Suprapubic skin (tissue), 4 donors: Measurements from ENCODE around the gene PRIMPOL. TPM values are rescaled to one million over a fixed set of nuclear protein-coding genes. Genes with fewer than 3 reads are reported as not detected.

Experiments used
- DNase-seq, 2 donors: peaks; one replicate each; pipeline ENCODE4 v3.0.0-alpha.2; 2019; ENCODE audit warnings: low spot score in 2 of 2
- H3K27ac ChIP-seq: fragments of 200-600 bp; sonication (generic); one replicate; pipeline ENCODE4 v1.5.1; 2019
- H3K27me3 ChIP-seq: fragments of 200-600 bp; sonication (generic); one replicate; pipeline ENCODE4 v1.5.1; 2019
- H3K36me3 ChIP-seq: fragments of 200-600 bp; sonication (generic); one replicate; pipeline ENCODE4 v1.5.1; 2019
- H3K4me1 ChIP-seq: fragments of 200-600 bp; sonication (generic); one replicate; pipeline ENCODE4 v1.5.1; 2019
- H3K4me3 ChIP-seq: fragments of 200-600 bp; sonication (generic); one replicate; pipeline ENCODE4 v1.5.1; 2019; ENCODE audit warnings: mild to moderate bottlenecking
- H3K9me3 ChIP-seq: fragments of 200-600 bp; sonication (generic); one replicate; pipeline ENCODE4 v1.5.1; 2019
- EP300 ChIP-seq: sonication (generic); formaldehyde crosslinking; IDR thresholded peaks from one replicate; pipeline ENCODE4 v1.6.1; 2017; ENCODE audit warnings: antibody characterized with exemption
- POLR2A ChIP-seq, 2 donors: fragments of 450-650 bp; IDR thresholded peaks; one replicate each; pipeline ENCODE4 v1.6.1; 2017; ENCODE audit warnings: antibody characterized with exemption in 2 of 2, mild to moderate bottlenecking in 2 of 2, moderate library complexity in 2 of 2
- POLR2AphosphoS5 ChIP-seq, 3 donors: sonication (generic); formaldehyde crosslinking; IDR thresholded peaks; one replicate each; pipeline ENCODE4 v1.6.1; 2017; ENCODE audit warnings: antibody characterized with exemption in 3 of 3
- WGBS: methylation state at CpG from one replicate; pipeline ENCODE4 v1.1.5; 2018; 5-methylcytosine and 5-hydroxymethylcytosine counted together
- total RNA-seq, 4 donors: library from RNA; depleted of rRNA; stranded (reverse); fragments of >200 nt; gene quantifications; one replicate each; pipeline ENCODE4 v1.1.0, GENCODE V29; 2016
- TF ChIP-seq, protein P1 (sequence below), 2 donors: fragments of 200-600 bp in 1 of 2; fragments of 450-650 bp in 1 of 2; sonication (generic) in 1 of 2; IDR thresholded peaks; one replicate each; pipeline ENCODE4 v1.5.1; 2016 to 2019; ENCODE audit warnings: antibody characterized with exemption in 2 of 2, mild to moderate bottlenecking in 1 of 2, moderate library complexity in 1 of 2

Gene PRIMPOL
- total RNA-seq, 4 donors from 2014 or later = 6.8 to 28.9 (median 15.2) TPM

DNA sequence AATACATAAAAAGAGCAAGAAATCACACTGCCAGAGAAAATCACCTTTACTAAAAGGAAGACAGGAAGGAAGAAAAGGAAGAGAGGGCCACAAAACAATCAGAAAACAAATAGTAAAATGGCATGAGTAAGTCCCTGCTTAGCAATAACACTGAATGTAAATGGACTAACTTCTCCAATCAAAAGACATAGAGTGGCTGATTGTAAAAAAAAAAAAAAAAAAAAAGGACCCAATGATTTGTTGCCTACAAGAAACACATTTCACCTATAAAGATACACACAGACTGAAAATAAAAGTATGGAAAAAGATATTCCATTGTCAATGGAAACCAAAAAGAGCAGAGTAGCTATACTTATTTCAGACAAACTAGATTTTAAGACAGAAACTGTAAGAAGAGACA, 71.7 kb downstream of the PRIMPOL start:
- H3K27ac ChIP-seq = no peak overlapping the region
- H3K36me3 ChIP-seq = peaks cover 8% of the 10 kb centered on the region
- no peak for DNase-seq
- TF ChIP-seq EP300 (no peak), POLR2AphosphoS5 (IDR thresholded peaks at IDR 0.05) (no peak)
- TF ChIP-seq, protein P1, sequence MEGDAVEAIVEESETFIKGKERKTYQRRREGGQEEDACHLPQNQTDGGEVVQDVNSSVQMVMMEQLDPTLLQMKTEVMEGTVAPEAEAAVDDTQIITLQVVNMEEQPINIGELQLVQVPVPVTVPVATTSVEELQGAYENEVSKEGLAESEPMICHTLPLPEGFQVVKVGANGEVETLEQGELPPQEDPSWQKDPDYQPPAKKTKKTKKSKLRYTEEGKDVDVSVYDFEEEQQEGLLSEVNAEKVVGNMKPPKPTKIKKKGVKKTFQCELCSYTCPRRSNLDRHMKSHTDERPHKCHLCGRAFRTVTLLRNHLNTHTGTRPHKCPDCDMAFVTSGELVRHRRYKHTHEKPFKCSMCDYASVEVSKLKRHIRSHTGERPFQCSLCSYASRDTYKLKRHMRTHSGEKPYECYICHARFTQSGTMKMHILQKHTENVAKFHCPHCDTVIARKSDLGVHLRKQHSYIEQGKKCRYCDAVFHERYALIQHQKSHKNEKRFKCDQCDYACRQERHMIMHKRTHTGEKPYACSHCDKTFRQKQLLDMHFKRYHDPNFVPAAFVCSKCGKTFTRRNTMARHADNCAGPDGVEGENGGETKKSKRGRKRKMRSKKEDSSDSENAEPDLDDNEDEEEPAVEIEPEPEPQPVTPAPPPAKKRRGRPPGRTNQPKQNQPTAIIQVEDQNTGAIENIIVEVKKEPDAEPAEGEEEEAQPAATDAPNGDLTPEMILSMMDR (IDR thresholded peaks at IDR 0.05) = no peak
- no peak overlapping the region for H3K4me3 ChIP-seq
- no peaks in the 10 kb centered on the region for H3K4me1 ChIP-seq
- no peaks in the 10 kb centered on the region for H3K9me3 ChIP-seq
- H3K27me3 ChIP-seq = no peaks in the 10 kb centered on the region

DNA sequence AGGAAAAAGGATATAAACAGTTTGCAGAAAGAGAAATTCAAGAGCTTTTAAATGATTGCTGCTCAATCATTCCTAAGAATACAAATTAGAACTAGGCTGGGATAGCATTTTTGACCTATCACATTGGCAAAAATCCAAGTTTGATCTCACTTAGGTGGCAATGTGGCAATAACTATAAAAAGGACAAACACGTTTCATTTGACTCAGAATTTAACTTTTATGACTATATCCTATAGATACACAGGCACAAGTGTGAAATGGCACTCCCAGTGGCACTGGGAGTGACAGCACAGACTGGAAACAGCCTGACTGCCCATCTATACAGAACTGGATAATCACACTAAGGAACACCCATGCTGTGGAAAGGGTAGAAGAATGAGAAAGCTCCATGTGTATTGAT, 73.3 kb downstream of the PRIMPOL start:
- Histone ChIP-seq H3K4me3 (no peak overlapping the region), H3K27me3 (no peaks in the 10 kb centered on the region), H3K36me3 (peaks cover 6% of the 10 kb centered on the region), H3K4me1 (no peaks in the 10 kb centered on the region), H3K27ac (no peak overlapping the region), H3K9me3 (no peaks in the 10 kb centered on the region)
- WGBS = 70% methylated on average over 1 of the region's 1 CpG
- TF ChIP-seq POLR2AphosphoS5 (IDR thresholded peaks at IDR 0.05) = no peak
- TF ChIP-seq, protein P1 (IDR thresholded peaks at IDR 0.05) = no peak
- TF ChIP-seq EP300 = no peak
- no peak for TF ChIP-seq POLR2A (IDR thresholded peaks at IDR 0.05)
- no peak for DNase-seq

DNA sequence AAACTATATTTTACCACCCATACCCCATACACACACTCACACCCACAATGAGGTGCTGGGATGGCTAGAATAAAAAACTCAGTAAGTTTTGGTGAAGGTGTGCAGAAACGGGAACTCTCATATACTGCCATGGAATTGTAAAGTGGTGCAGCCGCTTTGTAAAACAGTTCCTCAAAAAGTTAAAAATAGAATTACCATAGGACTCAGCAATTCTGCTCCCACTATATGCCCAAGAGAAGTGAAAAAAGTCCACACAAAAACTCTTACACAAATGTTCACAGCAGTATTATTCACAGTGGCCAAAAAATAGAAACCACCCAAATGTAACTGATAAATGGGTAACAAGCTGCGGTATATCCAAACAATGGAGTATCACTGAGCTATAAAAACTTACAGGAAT, 77.9 kb downstream of the PRIMPOL start:
- H3K4me1 ChIP-seq = peaks cover 2% of the 10 kb centered on the region
- H3K27me3 ChIP-seq = no peaks in the 10 kb centered on the region
- no peak for DNase-seq
- WGBS = 95% methylated on average over 3 of the region's 3 CpGs
- no peaks in the 10 kb centered on the region for H3K9me3 ChIP-seq
- H3K4me3 ChIP-seq = no peak overlapping the region
- TF ChIP-seq POLR2A (IDR thresholded peaks at IDR 0.05) = no peak
- no peak for TF ChIP-seq POLR2AphosphoS5 (IDR thresholded peaks at IDR 0.05)
- TF ChIP-seq EP300 = no peak
- TF ChIP-seq, protein P1 (IDR thresholded peaks at IDR 0.05) = no peak
- H3K36me3 ChIP-seq = peaks cover 6% of the 10 kb centered on the region
- H3K27ac ChIP-seq = no peak overlapping the region

DNA sequence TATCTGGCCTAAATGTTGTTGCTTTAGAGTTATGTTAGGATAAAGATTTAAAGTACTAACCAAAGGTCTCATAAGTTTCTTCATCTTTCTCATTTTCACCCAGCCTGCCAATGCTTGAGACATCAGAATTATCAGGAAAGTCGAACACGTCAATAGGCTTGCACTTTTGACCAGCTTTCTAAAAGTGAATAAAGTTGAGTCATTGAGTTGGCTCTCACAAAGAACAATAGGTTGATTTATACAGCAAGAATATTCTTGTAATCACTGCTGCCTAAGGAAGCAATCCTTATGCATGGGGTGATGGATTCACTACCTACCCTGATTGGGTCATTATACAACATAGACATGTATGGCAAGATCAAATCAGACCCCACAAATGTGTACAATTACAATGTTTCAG, 79.3 kb downstream of the PRIMPOL start:
- no peaks in the 10 kb centered on the region for H3K9me3 ChIP-seq
- no peaks in the 10 kb centered on the region for H3K27me3 ChIP-seq
- no peak for DNase-seq
- H3K27ac ChIP-seq = no peak overlapping the region
- H3K4me3 ChIP-seq = no peak overlapping the region
- TF ChIP-seq EP300 = no peak
- no peak for TF ChIP-seq POLR2A (IDR thresholded peaks at IDR 0.05)
- no peak for TF ChIP-seq POLR2AphosphoS5 (IDR thresholded peaks at IDR 0.05)
- TF ChIP-seq, protein P1 (IDR thresholded peaks at IDR 0.05) = no peak
- WGBS = 75% methylated on average over 2 of the region's 2 CpGs
- peaks cover 8% of the 10 kb centered on the region for H3K4me1 ChIP-seq
- peaks cover 6% of the 10 kb centered on the region for H3K36me3 ChIP-seq

DNA sequence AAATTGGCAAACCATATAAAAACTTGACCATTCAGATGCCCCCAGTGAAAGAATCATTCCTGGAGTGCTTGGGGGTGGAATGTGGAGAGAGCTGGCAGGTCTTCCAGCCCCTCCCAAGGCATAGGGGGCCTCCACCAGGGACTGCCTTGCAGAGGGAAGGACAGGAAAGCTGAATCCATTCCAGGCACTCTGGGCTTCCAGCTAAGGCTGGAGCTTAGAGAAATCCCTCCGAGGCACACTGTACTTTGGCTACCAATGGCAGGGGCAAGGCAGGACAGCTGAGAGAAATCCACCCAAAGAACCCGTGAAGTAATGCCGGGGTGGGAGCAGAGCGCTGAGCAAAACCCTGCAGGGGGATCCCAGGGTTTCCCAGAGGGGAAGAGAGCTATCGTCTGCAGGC, 80.4 kb downstream of the PRIMPOL start:
- peaks cover 15% of the 10 kb centered on the region for H3K4me1 ChIP-seq
- no peaks in the 10 kb centered on the region for H3K27me3 ChIP-seq
- no peak for TF ChIP-seq EP300
- TF ChIP-seq POLR2AphosphoS5 (IDR thresholded peaks at IDR 0.05) = no peak
- no peak for TF ChIP-seq POLR2A (IDR thresholded peaks at IDR 0.05)
- TF ChIP-seq, protein P1 (IDR thresholded peaks at IDR 0.05) = no peak
- no peak for DNase-seq
- no peak overlapping the region for H3K27ac ChIP-seq
- H3K36me3 ChIP-seq = no peaks in the 10 kb centered on the region
- no peaks in the 10 kb centered on the region for H3K9me3 ChIP-seq
- 74% methylated on average over 5 of the region's 5 CpGs for WGBS
- no peak overlapping the region for H3K4me3 ChIP-seq
